ENCODE results near the gene THSD7A.

The THSD7A gene

GRCh38 chr7:11702938-11703337, 129.1 kb downstream of the THSD7A start:
- DNase-seq (ENCODE audit: low read depth) = no peak

GRCh38 chr7:11701829-11702560, 130.0 kb downstream of the THSD7A start:
- no peak for TF ChIP-seq CTCF (IDR thresholded peaks at IDR 0.05; ENCODE audit: insufficient read depth, low read depth, low read length, missing control alignments)
- DNase-seq (ENCODE audit: low read depth) = no peak
- H3K4me3 ChIP-seq (ENCODE audit: low read length) = no peak overlapping the region

More at GRCh38 chr7:11702938-11703337, 129.1 kb downstream of the THSD7A start:
- no peak for TF ChIP-seq CTCF (IDR thresholded peaks at IDR 0.05; ENCODE audit: insufficient read depth, low read depth, low read length, missing control alignments)
- no peak overlapping the region for H3K4me3 ChIP-seq (ENCODE audit: low read length)

- no peak for TF ChIP-seq CTCF (IDR thresholded peaks at IDR 0.05; ENCODE audit: insufficient read depth, low read depth, low read length, missing control alignments)
- no peak for DNase-seq (ENCODE audit: low read depth)
These were observed 132.3 kb downstream of the THSD7A start for GRCh38 chr7:11699666-11700065.

GRCh38 chr7:11698384-11698871, 133.6 kb downstream of the THSD7A start:
- no peak for TF ChIP-seq CTCF (IDR thresholded peaks at IDR 0.05; ENCODE audit: insufficient read depth, low read depth, low read length, missing control alignments)
- no peak for DNase-seq (ENCODE audit: low read depth)
- H3K4me3 ChIP-seq (ENCODE audit: low read length) = no peak overlapping the region

More at GRCh38 chr7:11699666-11700065, 132.3 kb downstream of the THSD7A start:
- no peak overlapping the region for H3K4me3 ChIP-seq (ENCODE audit: low read length)

- TF ChIP-seq CTCF (IDR thresholded peaks at IDR 0.05; ENCODE audit: insufficient read depth, low read depth, low read length, missing control alignments) = no peak
- no peak for DNase-seq (ENCODE audit: low read depth)
- no peak overlapping the region for H3K4me3 ChIP-seq (ENCODE audit: low read length)
These were observed 141.6 kb downstream of the THSD7A start for GRCh38 chr7:11690395-11690794.

- H3K4me3 ChIP-seq (ENCODE audit: low read length) = no peak overlapping the region
- no peak for DNase-seq (ENCODE audit: low read depth)
- no peak for TF ChIP-seq CTCF (IDR thresholded peaks at IDR 0.05; ENCODE audit: insufficient read depth, low read depth, low read length, missing control alignments)
These were observed 142.9 kb downstream of the THSD7A start for GRCh38 chr7:11689096-11689495.

GRCh38 chr7:11681461-11681860, 150.5 kb downstream of the THSD7A start:
- no peak overlapping the region for H3K4me3 ChIP-seq (ENCODE audit: low read length)
- DNase-seq (ENCODE audit: low read depth) = no peak
- no peak for TF ChIP-seq CTCF (IDR thresholded peaks at IDR 0.05; ENCODE audit: insufficient read depth, low read depth, low read length, missing control alignments)
